GM23338 (cell line): ENCODE results near the gene LILRB1. TPM values are rescaled to one million over a fixed set of nuclear protein-coding genes. Genes with fewer than 3 reads are reported as not detected.

Source experiments
- ATAC-seq: fragments of 200-7000 bp; cut with Tn5 transposase; 3 replicates; pipeline ENCODE4 v1.9.1; 2020
- DNase-seq: peaks from one replicate; pipeline ENCODE4 v3.0.0-alpha.2; 2015; ENCODE audit warnings: low spot score
- H2AFZ ChIP-seq: fragments of 200-600 bp; sonication (generic); 2 replicates; pipeline ENCODE4 v1.8.0; 2016; ENCODE audit warnings: antibody characterized with exemption, mild to moderate bottlenecking, moderate library complexity
- H3F3A ChIP-seq: fragments of 200-600 bp; sonication (generic); replicated peaks from 2 replicates; pipeline ENCODE4 v1.8.0; 2017; ENCODE audit warnings: antibody characterized with exemption, mixed run types, low read depth
- H3K27ac ChIP-seq: fragments of 200-600 bp; sonication (generic); 2 replicates; pipeline ENCODE4 v1.6.1; 2016; ENCODE audit warnings: low read depth
- H3K27me3 ChIP-seq: fragments of 200-600 bp; sonication (generic); 2 replicates; pipeline ENCODE4 v1.8.0; 2016; ENCODE audit warnings: mild to moderate bottlenecking, mixed run types, moderate library complexity; ENCODE audit not compliant: insufficient read depth
- H3K36me3 ChIP-seq: fragments of 200-600 bp; sonication (generic); 2 replicates; pipeline ENCODE4 v1.8.0; 2016; ENCODE audit warnings: mild to moderate bottlenecking; ENCODE audit not compliant: insufficient read depth
- H3K4me1 ChIP-seq: fragments of 200-600 bp; sonication (generic); 2 replicates; pipeline ENCODE4 v1.8.0; 2016; ENCODE audit warnings: mild to moderate bottlenecking, moderate library complexity; ENCODE audit not compliant: insufficient read depth
- H3K4me2 ChIP-seq: fragments of 200-600 bp; sonication (generic); 2 replicates; pipeline ENCODE4 v1.7.1; 2017; ENCODE audit warnings: mixed run types
- H3K4me3 ChIP-seq: fragments of 200-600 bp; sonication (generic); 2 replicates; pipeline ENCODE4 v1.6.1; 2016; ENCODE audit warnings: mixed run types
- H3K79me2 ChIP-seq: fragments of 200-600 bp; sonication (generic); replicated peaks from 2 replicates; pipeline ENCODE4 v1.8.0; 2017; ENCODE audit warnings: mild to moderate bottlenecking; ENCODE audit not compliant: insufficient read depth
- H3K9me2 ChIP-seq: fragments of 200-600 bp; sonication (generic); 2 replicates; pipeline ENCODE4 v1.8.0; 2017; ENCODE audit not compliant: insufficient read depth
- H4K20me1 ChIP-seq: fragments of 200-600 bp; sonication (generic); replicated peaks from 2 replicates; pipeline ENCODE4 v1.8.0; 2017; ENCODE audit warnings: mild to moderate bottlenecking; ENCODE audit not compliant: insufficient read depth
- H3K27ac Mint-ChIP-seq: 2 replicates; pipeline ENCODE4 v1.8.0; 2020; ENCODE audit warnings: inconsistent platforms, mild to moderate bottlenecking, moderate library complexity, mixed read lengths
- H3K27me3 Mint-ChIP-seq: 3 replicates; pipeline ENCODE4 v1.8.0; 2022; ENCODE audit warnings: low read depth, mild to moderate bottlenecking, moderate library complexity, mixed read lengths, inconsistent platforms; ENCODE audit not compliant: insufficient read depth, poor library complexity
- H3K36me3 Mint-ChIP-seq: 3 replicates; pipeline ENCODE4 v1.8.0; 2021; ENCODE audit warnings: low read depth, mild to moderate bottlenecking, inconsistent platforms, moderate library complexity, mixed read lengths
- H3K4me1 Mint-ChIP-seq: 3 replicates; pipeline ENCODE4 v1.8.0; 2020; ENCODE audit warnings: mild to moderate bottlenecking, inconsistent platforms, mixed read lengths
- H3K4me3 Mint-ChIP-seq: 3 replicates; pipeline ENCODE4 v1.8.0; 2021; ENCODE audit warnings: moderate library complexity, mild to moderate bottlenecking, inconsistent platforms, mixed read lengths
- H3K9me3 Mint-ChIP-seq: 3 replicates; pipeline ENCODE4 v1.8.0; 2020; ENCODE audit warnings: moderate library complexity, mild to moderate bottlenecking, inconsistent platforms, mixed read lengths
- CREB1 ChIP-seq: fragments of 250-450 bp; sonication (Bioruptor Pico); IDR thresholded peaks from 2 replicates; pipeline ENCODE4 v1.5.0; 2020; ENCODE audit warnings: low read depth, mild to moderate bottlenecking, moderate library complexity
- ETS1 ChIP-seq: IDR thresholded peaks from 2 replicates; pipeline ENCODE4 v1.6.1; 2016; ENCODE audit warnings: antibody characterized with exemption
- EZH2phosphoT487 ChIP-seq: fragments of 200-600 bp; sonication (generic); IDR thresholded peaks from one replicate; pipeline ENCODE4 v1.8.1; 2018; ENCODE audit warnings: antibody characterized with exemption; ENCODE audit not compliant: unreplicated experiment
- JUNB ChIP-seq: IDR thresholded peaks from one replicate; pipeline ENCODE4 v1.6.1; 2016; ENCODE audit warnings: antibody characterized with exemption; ENCODE audit not compliant: unreplicated experiment
- NANOG ChIP-seq: IDR thresholded peaks from 2 replicates; pipeline ENCODE4 v1.6.1; 2016; ENCODE audit warnings: antibody characterized with exemption, borderline replicate concordance
- POLR2AphosphoS5 ChIP-seq: IDR thresholded peaks from 2 replicates; pipeline ENCODE4 v1.6.1; 2016; ENCODE audit warnings: antibody characterized with exemption, low read depth
- REST ChIP-seq: IDR thresholded peaks from one replicate; pipeline ENCODE4 v1.6.1; 2018; ENCODE audit warnings: antibody characterized with exemption; ENCODE audit not compliant: unreplicated experiment
- STAT1 ChIP-seq: IDR thresholded peaks from one replicate; pipeline ENCODE4 v1.6.1; 2016; ENCODE audit warnings: antibody characterized with exemption; ENCODE audit not compliant: unreplicated experiment
- ZNF114 ChIP-seq: fragments of 250-450 bp; sonication (Bioruptor Pico); IDR thresholded peaks from 2 replicates; pipeline ENCODE4 v1.5.0; 2020; ENCODE audit warnings: mild to moderate bottlenecking, moderate library complexity
- ZNF462 ChIP-seq: fragments of 250-450 bp; sonication (Bioruptor Pico); IDR thresholded peaks from 2 replicates; pipeline ENCODE4 v1.5.0; 2020; ENCODE audit warnings: mild to moderate bottlenecking, moderate library complexity
- polyA plus RNA-seq: library from polyadenylated mRNA; unstranded; fragments of >200 nt; fragmentation: Nextera tagmentation; extraction: Ambion mirVana; gene quantifications from 2 replicates; pipeline ENCODE4 v1.2.1, GENCODE V29; 2016
- total RNA-seq: library from RNA; depleted of rRNA; stranded (reverse); fragments of >200 nt; shearing (Covaris generic); gene quantifications from 2 replicates; pipeline ENCODE4 v1.2.3, GENCODE V29; 2014

The LILRB1 gene
- total and polyA plus RNA-seq, 2 experiments from 2014 or later: 0.14 TPM; not detected in 1

GRCh38 chr19:54606891-54607784 is 23.1 kb upstream of the LILRB1 start:
- Histone ChIP-seq H3K4me2 (no peak overlapping the region), H3K9me2 (no peaks in the 10 kb centered on the region), H3K36me3 (peaks cover 7% of the 10 kb centered on the region), H3K27me3 (no peaks in the 10 kb centered on the region), H4K20me1 (no peaks in the 10 kb centered on the region), H3K4me3 (no peak overlapping the region), H2AFZ (no peak overlapping the region), H3K4me1 (no peaks in the 10 kb centered on the region), H3F3A (no peaks in the 10 kb centered on the region), H3K27ac (no peak overlapping the region), H3K79me2 (no peaks in the 10 kb centered on the region)
- no peak overlapping the region for H3K27ac Mint-ChIP-seq
- TF ChIP-seq ZNF462 (CRISPR knock-in tag): no peak
- no peak for TF ChIP-seq NANOG
- no peak for TF ChIP-seq JUNB
- no peak for TF ChIP-seq POLR2AphosphoS5
- no peak for TF ChIP-seq CREB1 (CRISPR knock-in tag)
- no peak for TF ChIP-seq EZH2phosphoT487
- no peak for TF ChIP-seq STAT1
- no peak for TF ChIP-seq ZNF114
- TF ChIP-seq ETS1: no peak
- TF ChIP-seq REST: no peak
- H3K9me3 Mint-ChIP-seq: peaks cover 93% of the 10 kb centered on the region
- peaks cover 2% of the 10 kb centered on the region for H3K27me3 Mint-ChIP-seq
- H3K4me3 Mint-ChIP-seq: no peak overlapping the region
- no peaks in the 10 kb centered on the region for H3K4me1 Mint-ChIP-seq
- H3K36me3 Mint-ChIP-seq: peaks cover 25% of the 10 kb centered on the region
- no peak for DNase-seq
- ATAC-seq: no peak
